Activated CD8-positive, alpha-beta memory T cell treated with anti-CD3 and anti-CD28 coated beads, Interleukin-2, amount 50 U/mL, for 24 hours (primary cell): ENCODE measurements around the gene PALMD.

ENCODE experiments used
- DNase-seq: peaks from one replicate; pipeline ENCODE4 v3.0.0-alpha.2; 2020; ENCODE audit errors: extremely low read depth

Gene PALMD

GRCh38 chr1:99697580-99697979 is 51.7 kb downstream of the PALMD start:
- no peak for DNase-seq

- DNase-seq: no peak
Observed at GRCh38 chr1:99700020-99700419, 54.1 kb downstream of the PALMD start.

GRCh38 chr1:99702221-99702620 is 56.3 kb downstream of the PALMD start:
- no peak for DNase-seq

- DNase-seq: no peak
Observed at GRCh38 chr1:99704356-99704816, 58.5 kb downstream of the PALMD start.

- no peak for DNase-seq
Observed at GRCh38 chr1:99705385-99705784, 59.5 kb downstream of the PALMD start.

GRCh38 chr1:99707535-99708142 is 61.7 kb downstream of the PALMD start:
- peak; percentile 12 for DNase-seq

GRCh38 chr1:99710994-99711393 is 65.1 kb downstream of the PALMD start:
- no peak for DNase-seq

- DNase-seq: no peak
Observed at GRCh38 chr1:99713006-99713405, 67.1 kb downstream of the PALMD start.

GRCh38 chr1:99717005-99717404 is 71.1 kb downstream of the PALMD start:
- DNase-seq: no peak

- DNase-seq: no peak
Observed at GRCh38 chr1:99723251-99723650, 77.3 kb downstream of the PALMD start.

- no peak for DNase-seq
Observed at GRCh38 chr1:99725996-99726395, 80.1 kb downstream of the PALMD start.

- no peak for DNase-seq
Observed at GRCh38 chr1:99726407-99726806, 80.5 kb downstream of the PALMD start.

- no peak for DNase-seq
Observed at GRCh38 chr1:99726818-99727217, 80.9 kb downstream of the PALMD start.

- no peak for DNase-seq
Observed at GRCh38 chr1:99727575-99728185, 81.8 kb downstream of the PALMD start.

- no peak for DNase-seq
Observed at GRCh38 chr1:99728494-99729235, 82.8 kb downstream of the PALMD start.

GRCh38 chr1:99731384-99731783 is 85.5 kb downstream of the PALMD start:
- no peak for DNase-seq

GRCh38 chr1:99735852-99736251 is 89.9 kb downstream of the PALMD start:
- no peak for DNase-seq

GRCh38 chr1:99737016-99737415 is 91.1 kb downstream of the PALMD start:
- DNase-seq: no peak

GRCh38 chr1:99738858-99739465 is 93.0 kb downstream of the PALMD start:
- no peak for DNase-seq

- DNase-seq: no peak
Observed at GRCh38 chr1:99740141-99740540, 94.2 kb downstream of the PALMD start.
